CD4-positive, alpha-beta T cell (primary cell): ENCODE data around the gene RIGI. TPM values are rescaled to one million over a fixed set of nuclear protein-coding genes. Genes with fewer than 3 reads are reported as not detected.
"Not testable (repeated sequence)": the region's sequence is repeated elsewhere in the genome, so short reads cannot be mapped to it uniquely, and the experiment has no call there.

Source experiments
- ATAC-seq: fragments of 200-7000 bp; cut with Tn5 transposase; one replicate; pipeline ENCODE4 v1.10.0; 2022; ENCODE audit warnings: mild to moderate bottlenecking; ENCODE audit not compliant: poor library complexity
- CTCF ChIA-PET: fragments of 350-600 bp; sonication (Branson Sonifier 250); formaldehyde crosslinking; loops from one replicate; lab custom pipeline; 2021; ENCODE audit warnings: antibody characterized with exemption, inconsistent platforms; lab: Charles Lee
- POLR2A ChIA-PET: fragments of 350-600 bp; sonication (Branson Sonifier 250); formaldehyde crosslinking; loops from one replicate; lab custom pipeline; 2021; ENCODE audit warnings: antibody characterized with exemption, inconsistent platforms; lab: Charles Lee
- DNase-seq, 14 experiments: peaks; one replicate each; pipeline ENCODE4 v3.0.0-alpha.2; 2013 to 2020; ENCODE audit warnings: mixed read lengths in 2 of 14
- H3K27ac ChIP-seq, 2 donors: one replicate each; pipeline versions ENCODE4 v1.5.1 to v1.7.0; 2013; ENCODE audit warnings: low read length in 2 of 2, low read depth in 1 of 2, mild to moderate bottlenecking in 1 of 2
- H3K27me3 ChIP-seq, 2 experiments: 1 replicate in 1 of 2; 2 replicates in 1 of 2; pipeline versions ENCODE4 v1.6.1 to v1.7.0; 2013; ENCODE audit warnings: low read length in 2 of 2, control low read depth in 1 of 2, mild to moderate bottlenecking in 1 of 2, moderate library complexity in 1 of 2; ENCODE audit not compliant: insufficient read depth in 2 of 2, control insufficient read depth in 1 of 2
- H3K36me3 ChIP-seq: one replicate; pipeline ENCODE4 v1.6.1; 2013; ENCODE audit warnings: low read length, control low read depth; ENCODE audit not compliant: insufficient read depth
- H3K4me1 ChIP-seq: one replicate; pipeline ENCODE4 v1.6.1; 2013; ENCODE audit warnings: low read length, control low read depth; ENCODE audit not compliant: insufficient read depth
- H3K4me3 ChIP-seq: one replicate; pipeline ENCODE4 v1.5.1; 2013; ENCODE audit warnings: mild to moderate bottlenecking, low read length, moderate library complexity
- H3K9me3 ChIP-seq, 2 experiments: 1 replicate in 1 of 2; 2 replicates in 1 of 2; pipeline versions ENCODE4 v1.6.1 to v1.7.0; 2013; ENCODE audit warnings: low read length in 2 of 2, mild to moderate bottlenecking in 2 of 2, control low read depth in 1 of 2, moderate library complexity in 1 of 2; ENCODE audit not compliant: control insufficient read depth in 1 of 2, insufficient read depth in 1 of 2
- H3K27ac Mint-ChIP-seq: one replicate; pipeline ENCODE4 v1.8.0; 2020; ENCODE audit warnings: mixed read lengths
- H3K27me3 Mint-ChIP-seq: one replicate; pipeline ENCODE4 v1.8.0; 2021; ENCODE audit warnings: mixed read lengths
- H3K36me3 Mint-ChIP-seq: one replicate; pipeline ENCODE4 v1.8.0; 2021; ENCODE audit warnings: low read depth, mixed read lengths
- H3K4me1 Mint-ChIP-seq: one replicate; pipeline ENCODE4 v1.8.0; 2021; ENCODE audit warnings: low read depth, mixed read lengths
- H3K4me3 Mint-ChIP-seq: one replicate; pipeline ENCODE4 v1.8.0; 2020; ENCODE audit warnings: mild to moderate bottlenecking, mixed read lengths
- H3K9me3 Mint-ChIP-seq: one replicate; pipeline ENCODE4 v1.8.0; 2020; ENCODE audit warnings: mixed read lengths
- CTCF ChIP-seq: fragments of 200-600 bp; IDR thresholded peaks from one replicate; pipeline ENCODE4 v1.8.0; 2022; ENCODE audit warnings: antibody characterized with exemption, mild to moderate bottlenecking
- intact Hi-C, 2 experiments: fragments of 100-400 bp; cut with DNase I in 1 of 2; cut with micrococcal nuclease in 1 of 2; formaldehyde crosslinking; loops; one replicate each; pipeline versions ENCODE4 v1.15.1 to v1.9.0; 2023 to 2025; cut with DNase I, micrococcal nuclease
- total RNA-seq, 174 experiments: library from RNA in 2 of 174; stranded (reverse) in 2 of 174; gene quantifications; one replicate each; pipeline ENCODE4 v1.2.3 and lab custom pipeline; 2021 to 2026

RIGI gene
- total RNA-seq, 2 experiments from 2014 or later = 4.9 to 5.0 TPM

GRCh38 chr9:32550150-32550561 is 24.2 kb upstream of the RIGI start:
- peaks cover 36% of the 10 kb centered on the region for H3K36me3 Mint-ChIP-seq
- no peaks in the 10 kb centered on the region for H3K9me3 ChIP-seq
- no peaks in the 10 kb centered on the region for H3K9me3 Mint-ChIP-seq
- H3K36me3 ChIP-seq = peaks cover 4% of the 10 kb centered on the region
- ChIA-PET CTCF (interaction anchor here (0.8 to 4.3 kb wide), 11 partner anchors 16 to 171 kb away, joined by 3 to 45 read pairs (median 3); partner anchors contain the start of genes ACO1, NDUFB6 and RIGI), POLR2A (interaction anchor here (0.8 to 5.2 kb wide), 20 partner anchors 9 to 740 kb away, joined by 3 to 127 read pairs (median 6); partner anchors contain the start of genes ACO1, DNAJA1, NDUFB6 and NFX1)
- peak overlapping the region; percentile 95 for H3K4me3 Mint-ChIP-seq
- peak overlapping the region; percentile 99 for H3K27ac Mint-ChIP-seq
- DNase-seq (peak in 3 of 14 experiments; percentile 6 to 47 (median 42)), ATAC-seq (no peak)
- no peaks in the 10 kb centered on the region for H3K27me3 Mint-ChIP-seq
- H3K4me3 ChIP-seq = peak overlapping the region; percentile 86
- H3K27ac ChIP-seq = peak overlapping the region; percentile 96 to 97
- intact Hi-C loops = loop anchor here (5.0 to 10.0 kb wide), 2 partner anchors 477 to 615 kb away; partner anchors contain the start of genes B4GALT1 (in 1 of the 2) and DNAJA1 (in 1 of the 2)
- peaks cover 30% of the 10 kb centered on the region for H3K4me1 ChIP-seq
- peaks cover 59% of the 10 kb centered on the region for H3K4me1 Mint-ChIP-seq
- no peak for TF ChIP-seq CTCF
- no peaks in the 10 kb centered on the region for H3K27me3 ChIP-seq

GRCh38 chr9:32548213-32548612 is 22.2 kb upstream of the RIGI start:
- H3K36me3 ChIP-seq, H3K9me3 Mint-ChIP-seq, DNase-seq, H3K9me3 ChIP-seq, ATAC-seq, intact Hi-C loops, H3K4me3 ChIP-seq, H3K27ac ChIP-seq, H3K27me3 ChIP-seq, H3K27me3 Mint-ChIP-seq: not testable (repeated sequence)
- CTCF ChIA-PET = interaction anchor here (1.5 to 1.9 kb wide), 2 partner anchors 22 to 169 kb away, joined by 3 to 9 read pairs; partner anchors contain the start of gene RIGI
- POLR2A ChIA-PET = interaction anchor here (5.2 kb wide), 1 partner anchor 23 kb away, joined by 127 read pairs; the partner anchor contains the start of gene RIGI
- peak overlapping the region; percentile 73 for H3K4me3 Mint-ChIP-seq
- peaks cover 63% of the 10 kb centered on the region for H3K4me1 Mint-ChIP-seq
- H3K4me1 ChIP-seq = peaks cover 28% of the 10 kb centered on the region
- peaks cover 51% of the 10 kb centered on the region for H3K36me3 Mint-ChIP-seq
- H3K27ac Mint-ChIP-seq = peak overlapping the region; percentile 99

- TF ChIP-seq CTCF = no peak
- no peak overlapping the region for H3K27ac Mint-ChIP-seq
- CTCF ChIA-PET = interaction anchor here (1.4 kb wide), 1 partner anchor 26 kb away, joined by 4 read pairs; no protein-coding TSS in a partner anchor
- H3K27me3 Mint-ChIP-seq = no peaks in the 10 kb centered on the region
- H3K4me3 Mint-ChIP-seq = no peak overlapping the region
- peaks cover 29% of the 10 kb centered on the region for H3K36me3 ChIP-seq
- intact Hi-C loops = no loop called here
- H3K36me3 Mint-ChIP-seq = peaks cover 51% of the 10 kb centered on the region
- H3K27me3 ChIP-seq = no peaks in the 10 kb centered on the region
- H3K9me3 ChIP-seq = no peaks in the 10 kb centered on the region
- peaks cover 12% of the 10 kb centered on the region for H3K4me1 ChIP-seq
- peaks cover 46% of the 10 kb centered on the region for H3K4me1 Mint-ChIP-seq
- no peak overlapping the region for H3K27ac ChIP-seq
- H3K9me3 Mint-ChIP-seq = no peaks in the 10 kb centered on the region
- DNase-seq = no peak
- POLR2A ChIA-PET = interaction anchor here (1.4 kb wide), 1 partner anchor 12 kb away, joined by 3 read pairs; no protein-coding TSS in a partner anchor
- H3K4me3 ChIP-seq = no peak overlapping the region
- no peak for ATAC-seq
Observed at GRCh38 chr9:32545884-32546283, 19.9 kb upstream of the RIGI start.
